Esophagus (tissue), 2 donors: ENCODE results near the gene GGCT. TPM values are rescaled to one million over a fixed set of nuclear protein-coding genes. Genes with fewer than 3 reads are reported as not detected.

ENCODE experiments used
- H3K27ac ChIP-seq, 2 donors: one replicate each; pipeline ENCODE4 v1.5.1; 2013; ENCODE audit warnings: low read depth in 2 of 2, mild to moderate bottlenecking in 2 of 2, inconsistent platforms in 1 of 2, low read length in 1 of 2, moderate library complexity in 1 of 2
- H3K27me3 ChIP-seq, 2 donors: one replicate each; pipeline ENCODE4 v1.6.1; 2013; ENCODE audit warnings: low read length in 2 of 2, control low read depth in 1 of 2, mild to moderate bottlenecking in 1 of 2; ENCODE audit not compliant: insufficient read depth in 2 of 2, control insufficient read depth in 1 of 2
- H3K36me3 ChIP-seq, 2 donors: one replicate each; pipeline ENCODE4 v1.6.1; 2013; ENCODE audit warnings: low read length in 1 of 2; ENCODE audit not compliant: control insufficient read depth in 2 of 2, insufficient read depth in 2 of 2
- H3K4me1 ChIP-seq, 2 donors: one replicate each; pipeline ENCODE4 v1.6.1; 2013; ENCODE audit warnings: low read length in 1 of 2; ENCODE audit not compliant: control insufficient read depth in 2 of 2, insufficient read depth in 2 of 2
- H3K4me3 ChIP-seq, 2 donors: one replicate each; pipeline ENCODE4 v1.5.1; 2013; ENCODE audit warnings: low read length in 2 of 2, mild to moderate bottlenecking in 2 of 2, low read depth in 1 of 2, moderate library complexity in 1 of 2
- H3K9me3 ChIP-seq, 2 donors: one replicate each; pipeline ENCODE4 v1.6.1; 2013; ENCODE audit warnings: mild to moderate bottlenecking in 2 of 2, low read depth in 1 of 2, low read length in 1 of 2, moderate library complexity in 1 of 2; ENCODE audit not compliant: control insufficient read depth in 2 of 2, insufficient read depth in 1 of 2
- WGBS, 2 donors: extraction: QIAGEN DNeasy Blood & Tissue Kit; methylation state at CpG; one replicate each; pipeline ENCODE4 v1.1.7; 2013; 5-methylcytosine and 5-hydroxymethylcytosine counted together
- polyA plus RNA-seq, 2 donors: library from polyadenylated mRNA; stranded (reverse); fragments of 200-250 nt; gene quantifications; one replicate each; pipeline ENCODE4 v1.2.3, GENCODE V29; 2013
- donor health status: healthy with polysubstance abuse.
- donor health status: Bipolar disorder and iron deficiency.

Gene GGCT
- polyA plus RNA-seq, 2 donors = 88.5 to 96.2 TPM

- Histone ChIP-seq H3K27me3 (no peaks in the 10 kb centered on the region), H3K4me3 (no peak overlapping the region), H3K27ac (no peak overlapping the region), H3K9me3 (no peaks in the 10 kb centered on the region), H3K36me3 (peaks cover 14 to 45% of the 10 kb centered on the region in 2 donors), H3K4me1 (no peaks in the 10 kb centered on the region)
- WGBS, 2 donors = 79 to 82% methylated on average over 10 of the region's 10 CpGs
Measured at GRCh38 chr7:30448461-30449189, 56.0 kb downstream of the GGCT start.

- Histone ChIP-seq H3K4me3 (no peak overlapping the region), H3K4me1 (no peaks in the 10 kb centered on the region), H3K27ac (no peak overlapping the region), H3K9me3 (no peaks in the 10 kb centered on the region), H3K36me3 (peaks cover 11 to 37% of the 10 kb centered on the region in 2 donors), H3K27me3 (no peaks in the 10 kb centered on the region)
- 95 to 96% methylated on average over 8 of the region's 8 CpGs for WGBS, 2 donors
Measured at GRCh38 chr7:30447466-30447865, 57.2 kb downstream of the GGCT start.

Other genes starting within 250 kb of the GGCT start
- gene ZNRF2, start 220.2 kb downstream of the GGCT start, polyA plus RNA-seq = 1 to 10 TPM; 7.9 to 9.0 TPM
- 1 to 10 TPM; 5.0 to 6.1 TPM for gene NOD1, start 26.0 kb downstream of the GGCT start, polyA plus RNA-seq
- 100 to 1,000 TPM in 1 of 2 donors, 10 to 100 TPM in 1; 68.0 to 124 TPM for gene GARS1, start 90.0 kb upstream of the GGCT start, polyA plus RNA-seq
- gene CRHR2, start 177.6 kb upstream of the GGCT start, polyA plus RNA-seq = under 1 TPM; 0.04 to 0.06 TPM
- 1 to 10 TPM; 2.4 to 4.5 TPM for gene INMT, start 247.3 kb upstream of the GGCT start, polyA plus RNA-seq